Liver (tissue), 3 donors: Measurements from ENCODE around the gene SLC8A1.

Experiments
- CTCF ChIP-seq: fragments of 150-350 bp; IDR thresholded peaks from 2 replicates; pipeline ENCODE4 v1.5.1; 2017; ENCODE audit warnings: improper control_type of control experiment, low read depth, low read length; ENCODE audit not compliant: missing input control
- EGR1 ChIP-seq, 2 donors: IDR thresholded peaks; 2 replicates each; pipeline ENCODE4 v1.6.1; 2016 to 2018; ENCODE audit warnings: antibody characterized with exemption in 2 of 2, low read depth in 2 of 2
- JUND ChIP-seq, 2 donors: IDR thresholded peaks; 2 replicates each; pipeline ENCODE4 v1.6.1; 2016; ENCODE audit warnings: antibody characterized with exemption in 2 of 2
- REST ChIP-seq: IDR thresholded peaks from 2 replicates; pipeline ENCODE4 v1.6.1; 2016; ENCODE audit warnings: antibody characterized with exemption, mild to moderate bottlenecking
- donor health status: healthy.
- donor health status: healthy.

GRCh38 chr2:40483549-40484243 is 31.8 kb upstream of the SLC8A1 start:
- no peak for TF ChIP-seq JUND (IDR thresholded peaks at IDR 0.05)
- no peak for TF ChIP-seq CTCF
- no peak for TF ChIP-seq EGR1 (IDR thresholded peaks at IDR 0.05; ENCODE audit: low read depth in 2 of 2)
- TF ChIP-seq REST = no peak
